GM12874 (cell line): ENCODE results near the gene CACTIN.
A peak's percentile ranks its signal among the peaks of the same experiment; 100 is the strongest.

Source experiments
- CTCF ChIP-seq: IDR thresholded peaks from 2 replicates; pipeline ENCODE4 v1.5.1; 2011; ENCODE audit warnings: low read depth, mild to moderate bottlenecking, control low read depth, low read length, moderate library complexity; ENCODE audit not compliant: insufficient read depth

Gene CACTIN

GRCh38 chr19:3665681-3666544 is 39.3 kb upstream of the CACTIN start:
- TF ChIP-seq CTCF: peak; percentile 97

DNA sequence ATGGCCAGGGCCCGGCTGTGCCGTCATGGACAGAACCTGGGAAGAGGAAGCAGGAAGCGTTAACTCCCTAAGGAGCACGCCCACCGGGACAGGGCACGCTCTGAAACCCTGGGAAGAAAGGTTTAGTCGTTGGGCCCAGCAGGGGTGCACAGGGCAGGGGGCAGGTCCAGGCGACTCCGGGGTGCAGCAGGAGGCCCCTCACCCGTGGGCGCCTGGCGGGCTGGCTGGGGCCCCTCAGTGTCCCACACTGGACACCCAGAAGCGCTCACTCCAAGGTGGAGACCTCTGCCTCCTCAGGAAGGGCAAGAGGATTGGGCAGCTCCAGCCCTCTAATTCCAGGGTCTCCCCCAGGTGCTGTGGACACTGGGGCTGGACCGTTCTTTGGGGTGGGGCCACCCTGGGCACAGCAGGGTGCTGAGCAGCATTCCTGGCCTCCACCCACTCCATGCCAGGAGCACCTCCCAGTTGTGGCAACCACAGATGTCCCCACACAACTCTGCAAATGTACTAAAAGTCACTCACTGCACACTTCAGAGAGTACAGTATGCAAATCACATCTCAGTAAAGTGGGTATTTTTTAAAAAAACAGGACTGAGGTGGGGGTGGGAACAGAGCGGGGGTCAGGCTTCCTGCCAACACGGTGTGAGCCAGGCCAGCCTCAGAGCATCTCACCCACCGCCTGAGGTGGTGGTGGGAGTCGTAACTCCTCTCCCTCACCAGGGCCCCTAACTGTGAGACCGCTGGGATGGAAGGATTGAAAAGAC is 38.5 kb upstream of the CACTIN start:
- no peak for TF ChIP-seq CTCF

DNA sequence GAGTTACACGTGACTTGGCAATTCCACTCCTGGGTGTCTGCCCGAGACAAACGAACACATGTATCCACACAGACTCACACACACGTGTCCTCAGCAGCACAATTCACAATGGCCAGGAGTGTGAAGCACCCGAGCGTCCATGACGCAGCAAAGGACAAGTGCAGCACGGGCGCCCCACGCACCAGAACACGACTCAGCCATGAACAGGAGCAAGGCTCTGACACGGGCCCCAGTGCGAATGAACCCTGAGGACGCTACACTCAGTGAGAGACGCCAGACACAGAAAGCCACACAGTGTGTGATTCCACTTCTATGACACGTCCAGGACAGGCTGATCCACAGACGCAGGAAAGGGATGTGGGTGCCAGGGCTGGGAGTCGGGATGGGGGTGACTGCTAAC is 37.2 kb upstream of the CACTIN start:
- no peak for TF ChIP-seq CTCF

DNA sequence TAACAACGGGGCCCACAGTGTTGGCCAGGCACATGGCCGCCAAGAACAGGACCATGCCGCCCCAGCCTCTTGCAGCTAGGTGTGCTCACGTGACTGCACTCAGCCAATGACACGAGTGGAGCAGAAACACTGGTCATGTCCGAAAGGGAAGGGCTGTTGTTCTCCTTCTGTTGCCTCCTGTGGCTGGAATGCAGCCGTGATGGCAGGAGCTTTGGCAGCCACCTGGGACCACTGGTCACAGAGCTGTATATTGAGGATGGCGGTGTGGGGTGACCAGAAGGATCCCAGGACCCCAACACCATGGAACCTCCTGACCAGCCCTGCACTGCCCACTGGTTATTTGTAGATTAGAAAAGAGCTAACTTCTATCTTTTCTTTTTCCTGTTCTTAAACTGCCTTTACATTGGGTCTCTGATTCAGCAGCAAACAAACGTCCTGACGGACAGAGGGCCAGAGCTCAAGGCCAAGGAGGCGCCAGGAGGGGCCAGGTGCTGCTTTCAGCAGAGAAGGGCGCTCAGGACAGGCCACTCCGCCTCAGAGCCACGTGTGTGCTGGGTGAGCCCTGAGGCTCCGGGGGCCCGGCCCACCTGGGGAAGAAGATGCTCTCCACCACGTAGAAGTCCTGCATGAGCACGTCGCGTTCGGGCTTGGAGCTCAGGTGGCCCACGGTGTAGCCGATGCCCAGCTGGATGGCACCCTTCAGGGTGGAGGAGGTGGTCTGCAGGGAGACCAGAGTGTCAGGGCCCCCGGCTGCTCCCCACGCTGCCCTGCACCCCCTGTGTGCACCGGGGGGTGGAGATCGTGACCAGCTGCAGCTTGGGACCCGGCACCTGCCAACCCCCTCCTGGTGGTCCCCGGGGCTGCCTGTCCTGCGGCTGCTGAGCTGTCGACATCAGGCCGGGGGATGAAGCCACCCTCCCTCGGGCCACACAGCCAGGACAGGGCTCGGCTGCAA is 35.0 kb upstream of the CACTIN start:
- TF ChIP-seq CTCF: no peak

- TF ChIP-seq CTCF: no peak
These were observed 34.1 kb upstream of the CACTIN start for GRCh38 chr19:3660493-3661219.

GRCh38 chr19:3659746-3660112 is 33.1 kb upstream of the CACTIN start:
- no peak for TF ChIP-seq CTCF
